WTC11 (cell line): Measurements from ENCODE around the gene HSD11B1L. TPM values are rescaled to one million over a fixed set of nuclear protein-coding genes. Genes with fewer than 3 reads are reported as not detected.
A peak's percentile ranks its signal among the peaks of the same experiment; 100 is the strongest.

ENCODE experiments used
- ATAC-seq: fragments of 200-7000 bp; cut with Tn5 transposase; 2 replicates; pipeline ENCODE4 v1.10.0; 2021; ENCODE audit warnings: mild to moderate bottlenecking, moderate library complexity
- CTCF ChIA-PET: fragments of 300-600 bp; sonication (Branson Sonifier 250); formaldehyde crosslinking; loops from one replicate; lab custom pipeline; 2021; ENCODE audit warnings: antibody characterized with exemption; lab: Charles Lee
- POLR2A ChIA-PET: fragments of 350-600 bp; sonication (Branson Sonifier 250); formaldehyde crosslinking; loops from one replicate; lab custom pipeline; 2021; ENCODE audit warnings: antibody characterized with exemption; lab: Charles Lee
- DNase-seq: peaks from one replicate; pipeline ENCODE4 v3.0.0; 2021; ENCODE audit warnings: low spot score
- H3K27ac Mint-ChIP-seq: 2 replicates; pipeline ENCODE4 v1.8.0; 2021; ENCODE audit warnings: mixed read lengths
- H3K27me3 Mint-ChIP-seq: 2 replicates; pipeline ENCODE4 v1.8.0; 2021; ENCODE audit warnings: low read depth, mild to moderate bottlenecking, moderate library complexity, mixed read lengths
- H3K36me3 Mint-ChIP-seq: 2 replicates; pipeline ENCODE4 v1.8.0; 2021; ENCODE audit warnings: mixed read lengths
- H3K4me1 Mint-ChIP-seq: 2 replicates; pipeline ENCODE4 v1.8.0; 2022; ENCODE audit warnings: mixed read lengths
- H3K4me3 Mint-ChIP-seq: 2 replicates; pipeline ENCODE4 v1.8.0; 2021; ENCODE audit warnings: mild to moderate bottlenecking, moderate library complexity, mixed read lengths
- H3K9me3 Mint-ChIP-seq: 2 replicates; pipeline ENCODE4 v1.8.0; 2021; ENCODE audit warnings: mixed read lengths
- AFF4 ChIP-seq: sonication (generic); formaldehyde crosslinking; IDR thresholded peaks from 2 replicates; pipeline ENCODE4 v1.8.1; 2023; ENCODE audit warnings: mild to moderate bottlenecking, missing genetic modification reagents, borderline replicate concordance
- CBFB ChIP-seq: sonication (generic); formaldehyde crosslinking; IDR thresholded peaks from 2 replicates; pipeline ENCODE4 v1.8.1; 2022; ENCODE audit warnings: mild to moderate bottlenecking, low read depth, missing genetic modification reagents
- E2F4 ChIP-seq: sonication (generic); formaldehyde crosslinking; IDR thresholded peaks from 2 replicates; pipeline ENCODE4 v1.8.1; 2022; ENCODE audit warnings: low read depth, mild to moderate bottlenecking, moderate library complexity, missing genetic modification reagents, borderline replicate concordance
- FOXP1 ChIP-seq: sonication (generic); formaldehyde crosslinking; IDR thresholded peaks from 2 replicates; pipeline ENCODE4 v1.8.0; 2022; ENCODE audit warnings: missing genetic modification reagents, mild to moderate bottlenecking, moderate library complexity, borderline replicate concordance
- FOXP4 ChIP-seq: sonication (generic); formaldehyde crosslinking; IDR thresholded peaks from 2 replicates; pipeline ENCODE4 v1.8.0; 2022; ENCODE audit warnings: mild to moderate bottlenecking, missing genetic modification reagents
- GABPB1 ChIP-seq: sonication (generic); formaldehyde crosslinking; IDR thresholded peaks from 2 replicates; pipeline ENCODE4 v1.8.1; 2023; ENCODE audit warnings: mild to moderate bottlenecking, missing genetic modification reagents
- GTF2I ChIP-seq: fragments of 250-450 bp; sonication (Bioruptor Pico); conservative IDR thresholded peaks from 2 replicates; pipeline ENCODE4 v1.4.0; 2021; ENCODE audit warnings: mild to moderate bottlenecking
- IRF2 ChIP-seq: sonication (generic); formaldehyde crosslinking; IDR thresholded peaks from 2 replicates; pipeline ENCODE4 v1.8.0; 2022; ENCODE audit warnings: low read depth, missing genetic modification reagents, borderline replicate concordance
- JUN ChIP-seq: sonication (generic); formaldehyde crosslinking; IDR thresholded peaks from 2 replicates; pipeline ENCODE4 v1.8.0; 2023; ENCODE audit warnings: mild to moderate bottlenecking, missing genetic modification reagents
- MLX ChIP-seq: sonication (generic); formaldehyde crosslinking; IDR thresholded peaks from 2 replicates; pipeline ENCODE4 v1.8.1; 2023; ENCODE audit warnings: mild to moderate bottlenecking, missing genetic modification reagents, moderate library complexity
- MYBL2 ChIP-seq: sonication (generic); formaldehyde crosslinking; IDR thresholded peaks from 2 replicates; pipeline ENCODE4 v1.8.1; 2023; ENCODE audit warnings: mild to moderate bottlenecking, moderate library complexity, missing genetic modification reagents
- PREB ChIP-seq: sonication (generic); formaldehyde crosslinking; IDR thresholded peaks from 2 replicates; pipeline ENCODE4 v1.8.1; 2022; ENCODE audit warnings: mild to moderate bottlenecking, missing genetic modification reagents, moderate library complexity, borderline replicate concordance
- TEAD4 ChIP-seq: sonication (generic); formaldehyde crosslinking; IDR thresholded peaks from 2 replicates; pipeline ENCODE4 v1.8.0; 2022; ENCODE audit warnings: mild to moderate bottlenecking, missing genetic modification reagents
- USF2 ChIP-seq: sonication (generic); formaldehyde crosslinking; IDR thresholded peaks from 2 replicates; pipeline ENCODE4 v1.8.1; 2023; ENCODE audit warnings: mild to moderate bottlenecking, missing genetic modification reagents, moderate library complexity
- ZNF232 ChIP-seq: sonication (generic); formaldehyde crosslinking; IDR thresholded peaks from 2 replicates; pipeline ENCODE4 v1.8.0; 2022; ENCODE audit warnings: mild to moderate bottlenecking, missing genetic modification reagents
- ZNF396 ChIP-seq: fragments of 250-450 bp; sonication (Bioruptor Pico); IDR thresholded peaks from 2 replicates; pipeline ENCODE4 v1.8.0; 2021; ENCODE audit warnings: mild to moderate bottlenecking, moderate library complexity, borderline replicate concordance
- ZNF425 ChIP-seq: fragments of 250-450 bp; sonication (Bioruptor Pico); conservative IDR thresholded peaks from 2 replicates; pipeline ENCODE4 v1.9.0; 2021; ENCODE audit warnings: mild to moderate bottlenecking
- total RNA-seq: library from RNA; stranded (reverse); gene quantifications from 3 replicates; pipeline ENCODE4 v1.2.3, GENCODE V29; 2021

The HSD11B1L gene
- total RNA-seq, 1 experiment from 2014 or later = 11.8 TPM

GRCh38 chr19:5680437-5681368 is at the start of gene HSD11B1L, which contains the start of gene MICOS13 (continued):
- TF ChIP-seq ZNF232 (no peak), CBFB (CRISPR knock-in tag) (0 out of 2 replicates have a peak, but pooled peaks have one; percentile 45), GTF2I (CRISPR knock-in tag) (no peak), JUN (CRISPR knock-in tag) (no peak), USF2 (CRISPR knock-in tag) (peak; percentile 99), FOXP4 (CRISPR knock-in tag) (no peak), FOXP1 (peak; percentile 40; the same call in 1 of the 2 replicates), E2F4 (CRISPR knock-in tag) (no peak), ZNF396 (CRISPR knock-in tag) (no peak), PREB (CRISPR knock-in tag) (no peak)

GRCh38 chr19:5631567-5632240 is 49.1 kb upstream of the HSD11B1L start:
- H3K4me1 Mint-ChIP-seq = peaks cover 7% of the 10 kb centered on the region
- DNase-seq = no peak
- no peaks in the 10 kb centered on the region for H3K9me3 Mint-ChIP-seq
- CTCF ChIA-PET = no interaction called here
- H3K27me3 Mint-ChIP-seq = no peaks in the 10 kb centered on the region
- peaks cover 26% of the 10 kb centered on the region for H3K36me3 Mint-ChIP-seq
- ATAC-seq = no peak
- no peak overlapping the region for H3K4me3 Mint-ChIP-seq
- H3K27ac Mint-ChIP-seq = peak overlapping the region; percentile 64; the same call in 1 of the 2 replicates
- POLR2A ChIA-PET = no interaction called here
- TF ChIP-seq GABPB1 (CRISPR knock-in tag) (no peak), AFF4 (no peak), TEAD4 (CRISPR knock-in tag) (no peak), MYBL2 (no peak), MLX (CRISPR knock-in tag) (no peak), IRF2 (CRISPR knock-in tag) (no peak), ZNF425 (CRISPR knock-in tag) (no peak), ZNF232 (no peak)
